H1 (cell line): ENCODE data around the gene COX6A2. TPM values are rescaled to one million over a fixed set of nuclear protein-coding genes. Genes with fewer than 3 reads are reported as not detected.
A peak's percentile ranks its signal among the peaks of the same experiment; 100 is the strongest.

Experiments
- CTCF ChIA-PET: fragments of 300-600 bp; sonication (Branson Sonifier 250); formaldehyde crosslinking; loops from one replicate; lab custom pipeline; 2021; ENCODE audit not compliant: partially characterized antibody; lab: Charles Lee
- POLR2A ChIA-PET: fragments of 300-600 bp; sonication (Branson Sonifier 250); formaldehyde crosslinking; loops from one replicate; lab custom pipeline; 2021; ENCODE audit warnings: inconsistent platforms; ENCODE audit not compliant: partially characterized antibody; lab: Charles Lee
- DNase-seq, 2 experiments: peaks; one replicate each; pipeline versions ENCODE4 v3.0.0 to v3.0.0-alpha.2; 2010 to 2022; ENCODE audit warnings: low spot score in 2 of 2, low read depth in 1 of 2, mixed read lengths in 1 of 2
- FAIRE-seq: peaks from 2 replicates; lab custom pipeline; 2011; peaks lifted over from hg19 to GRCh38; lab: Jason Lieb, UNC
- H2AFZ ChIP-seq: 2 replicates; pipeline ENCODE4 v1.8.1; 2012; ENCODE audit warnings: low read length, inconsistent platforms
- H2AK5ac ChIP-seq: 2 replicates; pipeline ENCODE4 v1.6.1; 2013; ENCODE audit warnings: low read depth, low read length
- H2BK120ac ChIP-seq: replicated peaks from 2 replicates; pipeline ENCODE3; 2013; ENCODE audit warnings: low read depth, low read length, inconsistent platforms
- H2BK12ac ChIP-seq: 2 replicates; pipeline ENCODE4 v1.6.1; 2013; ENCODE audit warnings: low read depth, low read length
- H2BK15ac ChIP-seq: 2 replicates; pipeline ENCODE4 v1.6.1; 2013; ENCODE audit warnings: low read length
- H2BK20ac ChIP-seq: 2 replicates; pipeline ENCODE4 v1.6.1; 2013; ENCODE audit warnings: low read length
- H2BK5ac ChIP-seq: 2 replicates; pipeline ENCODE4 v1.6.1; 2013; ENCODE audit warnings: low read depth, low read length
- H3K14ac ChIP-seq: 2 replicates; pipeline ENCODE4 v1.6.1; 2013; ENCODE audit warnings: inconsistent platforms; ENCODE audit not compliant: insufficient read length
- H3K18ac ChIP-seq: 2 replicates; pipeline ENCODE4 v1.6.1; 2013; ENCODE audit warnings: low read length; ENCODE audit errors: extremely low read depth
- H3K23ac ChIP-seq: 2 replicates; pipeline ENCODE4 v1.6.1; 2013; ENCODE audit warnings: inconsistent platforms; ENCODE audit not compliant: insufficient read length
- H3K23me2 ChIP-seq: 2 replicates; pipeline ENCODE4 v1.6.1; 2013; ENCODE audit warnings: low read depth, low read length
- H3K27ac ChIP-seq: 2 replicates; pipeline ENCODE4 v1.6.1; 2011; ENCODE audit warnings: low read depth, low read length, inconsistent platforms
- H3K27me3 ChIP-seq, 4 experiments: replicated peaks in 1 of 4; 1 replicate in 1 of 4; 2 replicates in 3 of 4; pipeline versions ENCODE4 v1.6.1 to v1.8.1; 2011 to 2013; ENCODE audit warnings: low read length in 3 of 4, mild to moderate bottlenecking in 3 of 4, inconsistent platforms in 2 of 4, mixed read lengths in 2 of 4, moderate library complexity in 1 of 4; ENCODE audit not compliant: control insufficient read depth in 3 of 4, insufficient read depth in 3 of 4; ENCODE audit errors: extremely low read depth in 1 of 4
- H3K36me3 ChIP-seq, 4 experiments: 2 replicates each; pipeline versions ENCODE4 v1.6.1 to v1.8.1; 2011 to 2013; ENCODE audit warnings: mild to moderate bottlenecking in 4 of 4, low read length in 3 of 4, moderate library complexity in 2 of 4, control low read depth in 1 of 4, inconsistent platforms in 1 of 4; ENCODE audit not compliant: insufficient read depth in 4 of 4, control insufficient read depth in 2 of 4
- H3K4ac ChIP-seq: replicated peaks from 2 replicates; pipeline ENCODE3; 2013; ENCODE audit warnings: low read length, low read depth, mixed read lengths, inconsistent platforms; ENCODE audit not compliant: insufficient read length
- H3K4me1 ChIP-seq, 4 experiments: replicated peaks in 1 of 4; 1 replicate in 1 of 4; 2 replicates in 3 of 4; pipeline versions ENCODE4 v1.6.1 to v1.8.1; 2011 to 2013; ENCODE audit warnings: low read length in 3 of 4, inconsistent platforms in 2 of 4, mixed read lengths in 1 of 4; ENCODE audit not compliant: insufficient read depth in 4 of 4, control insufficient read depth in 3 of 4
- H3K4me2 ChIP-seq, 2 experiments: 2 replicates each; pipeline versions ENCODE4 v1.6.1 to v1.8.1; 2011 to 2013; ENCODE audit warnings: low read depth in 2 of 2, low read length in 2 of 2, control low read depth in 1 of 2, inconsistent platforms in 1 of 2, mild to moderate bottlenecking in 1 of 2; ENCODE audit not compliant: insufficient read depth in 1 of 2
- H3K4me3 ChIP-seq, 4 experiments: fragments of 200-600, 300-600 bp in 1 of 4; sonication (generic), shearing (Covaris generic), sonication (Bioruptor Twin) in 1 of 4; 2 replicates each; pipeline versions ENCODE4 v1.5.1 to v1.8.1; 2011 to 2016; ENCODE audit warnings: low read length in 4 of 4, low read depth in 3 of 4, control low read depth in 2 of 4, inconsistent platforms in 2 of 4, mild to moderate bottlenecking in 2 of 4, mixed read lengths in 1 of 4, moderate library complexity in 1 of 4; ENCODE audit not compliant: insufficient read depth in 2 of 4; ENCODE audit errors: extremely low read depth in 1 of 4
- H3K56ac ChIP-seq: replicated peaks from 2 replicates; pipeline ENCODE3; 2013; ENCODE audit warnings: low read depth, mild to moderate bottlenecking, mixed read lengths, low read length, inconsistent platforms; ENCODE audit not compliant: insufficient read length
- H3K79me1 ChIP-seq: 2 replicates; pipeline ENCODE4 v1.6.1; 2013; ENCODE audit warnings: low read depth, low read length, control low read depth
- H3K79me2 ChIP-seq, 2 experiments: 2 replicates each; pipeline versions ENCODE4 v1.6.1 to v1.8.1; 2012 to 2013; ENCODE audit warnings: low read length in 2 of 2, mild to moderate bottlenecking in 2 of 2, inconsistent platforms in 1 of 2; ENCODE audit not compliant: insufficient read depth in 2 of 2, control insufficient read depth in 1 of 2
- H3K9ac ChIP-seq, 4 experiments: replicated peaks in 1 of 4; 1 replicate in 1 of 4; 2 replicates in 3 of 4; pipeline versions ENCODE4 v1.6.1 to v1.8.1; 2011 to 2013; ENCODE audit warnings: low read depth in 3 of 4, low read length in 3 of 4, control low read depth in 2 of 4, mild to moderate bottlenecking in 2 of 4, moderate library complexity in 2 of 4, inconsistent platforms in 1 of 4; ENCODE audit errors: extremely low read depth in 1 of 4
- H3K9me3 ChIP-seq, 2 experiments: 2 replicates each; pipeline versions ENCODE4 v1.6.1 to v1.8.1; 2012 to 2013; ENCODE audit warnings: mild to moderate bottlenecking in 2 of 2, moderate library complexity in 2 of 2, control low read depth in 1 of 2, inconsistent platforms in 1 of 2, low read depth in 1 of 2, low read length in 1 of 2, mixed read lengths in 1 of 2; ENCODE audit not compliant: insufficient read depth in 2 of 2
- H4K20me1 ChIP-seq, 2 experiments: replicated peaks in 1 of 2; 2 replicates each; pipeline versions ENCODE3 to v1.8.1; 2011 to 2013; ENCODE audit warnings: inconsistent platforms in 2 of 2, low read length in 2 of 2, mild to moderate bottlenecking in 1 of 2; ENCODE audit not compliant: insufficient read depth in 2 of 2, control insufficient read depth in 1 of 2
- H4K5ac ChIP-seq: 2 replicates; pipeline ENCODE4 v1.6.1; 2013; ENCODE audit warnings: low read length, low read depth, mixed read lengths, inconsistent platforms; ENCODE audit not compliant: insufficient read length
- H4K8ac ChIP-seq: 2 replicates; pipeline ENCODE4 v1.8.0; 2013; ENCODE audit warnings: mild to moderate bottlenecking, moderate library complexity, low read length, inconsistent platforms; ENCODE audit not compliant: insufficient read depth; ENCODE audit errors: extremely low read depth
- H4K91ac ChIP-seq: replicated peaks from 2 replicates; pipeline ENCODE3; 2013; ENCODE audit warnings: low read length, mixed read lengths, inconsistent platforms; ENCODE audit not compliant: insufficient read length
- ATF2 ChIP-seq: IDR thresholded peaks from 2 replicates; pipeline ENCODE4 v1.6.1; 2012; ENCODE audit warnings: low read length, inconsistent platforms
- CEBPB ChIP-seq: IDR thresholded peaks from 2 replicates; pipeline ENCODE4 v1.6.1; 2012; ENCODE audit warnings: low read depth, low read length
- CHD2 ChIP-seq: IDR thresholded peaks from 2 replicates; pipeline ENCODE4 v1.6.1; 2012; ENCODE audit warnings: low read length, improper control_type of control experiment
- CREB1 ChIP-seq: IDR thresholded peaks from 2 replicates; pipeline ENCODE4 v1.6.1; 2012; ENCODE audit warnings: inconsistent platforms
- EZH2 ChIP-seq: fragments of 200-600 bp; sonication (generic); IDR thresholded peaks from 2 replicates; pipeline ENCODE4 v1.7.1; 2012; ENCODE audit warnings: low read depth, mild to moderate bottlenecking, moderate library complexity, low read length, inconsistent platforms; ENCODE audit not compliant: severe bottlenecking
- NANOG ChIP-seq: IDR thresholded peaks from 2 replicates; pipeline ENCODE4 v1.6.1; 2011; ENCODE audit warnings: low read length, low read depth, mild to moderate bottlenecking, inconsistent platforms; ENCODE audit not compliant: insufficient read depth, poor library complexity, severe bottlenecking
- SRF ChIP-seq: IDR thresholded peaks from 2 replicates; pipeline ENCODE4 v1.6.1; 2011; ENCODE audit warnings: mild to moderate bottlenecking, low read depth, low read length, moderate library complexity
- TAF1 ChIP-seq: IDR thresholded peaks from 2 replicates; pipeline ENCODE4 v1.6.1; 2011; ENCODE audit warnings: mild to moderate bottlenecking, low read depth, low read length
- TAF7 ChIP-seq: optimal IDR thresholded peaks from 2 replicates; pipeline ENCODE3; 2011; ENCODE audit warnings: low read depth, mild to moderate bottlenecking, inconsistent platforms, low read length, moderate library complexity, borderline replicate concordance
- TCF12 ChIP-seq: IDR thresholded peaks from 2 replicates; pipeline ENCODE4 v1.6.1; 2011; ENCODE audit warnings: low read depth, mild to moderate bottlenecking, low read length
- YY1 ChIP-seq: IDR thresholded peaks from 2 replicates; pipeline ENCODE4 v1.6.1; 2011; ENCODE audit warnings: low read depth, mild to moderate bottlenecking, low read length
- WGBS, 2 experiments: shearing (Covaris generic) in 1 of 2; methylation state at CpG; one replicate each; pipeline versions ENCODE4 v1.1.6 to v1.1.7; 2013 to 2015; ENCODE audit warnings: low lambda C conversion rate in 2 of 2, mixed read lengths in 2 of 2, inconsistent platforms in 1 of 2, low coverage in 1 of 2, missing lambda C conversion rate in 1 of 2; ENCODE audit not compliant: insufficient replicate concordance in 2 of 2, insufficient coverage in 1 of 2, insufficient read length in 1 of 2; ENCODE audit errors: extremely low coverage in 1 of 2, missing lambda C conversion rate in 1 of 2; 5-methylcytosine and 5-hydroxymethylcytosine counted together
- polyA plus RNA-seq, 7 experiments: library from polyadenylated mRNA; depleted of rRNA in 3 of 7; stranded (reverse) in 5 of 7; unstranded in 2 of 7; fragments of >200 nt in 5 of 7; fragments of 200-250 nt in 2 of 7; gene quantifications; 1 replicate in 5 of 7; 2 replicates in 1 of 7; 4 replicates in 1 of 7; pipeline versions ENCODE4 v1.2.1 to v1.2.3, GENCODE V29; 2011 to 2013; ENCODE audit warnings: missing spikeins in 2 of 7, mixed read lengths in 2 of 7
- total RNA-seq: library from RNA; stranded (reverse); fragmentation: NEBNext Ultra II Directional; extraction: Animal tissue kit (Norgen Biotek cat#: 25700); gene quantifications from 2 replicates; pipeline ENCODE4 v1.2.1, GENCODE V29; 2021

The COX6A2 gene
- total and polyA plus RNA-seq, 2 of the 8 experiments (the other 6 are each of a cell fraction or from before 2014, with no cell fraction given): 0.79 TPM; not detected in 1

GRCh38 chr16:31436221-31437045, 8.3 kb upstream of the COX6A2 start:
- Histone ChIP-seq H4K91ac (no peak overlapping the region), H4K20me1 (no peaks in the 10 kb centered on the region), H3K14ac (no peak overlapping the region), H2AK5ac (no peak overlapping the region), H3K23ac (no peak overlapping the region), H2BK120ac (no peak overlapping the region), H4K5ac (no peak overlapping the region), H2AFZ (no peak overlapping the region), H3K36me3 (no peaks in the 10 kb centered on the region), H3K27ac (no peak overlapping the region), H3K56ac (no peak overlapping the region), H3K9me3 (no peaks in the 10 kb centered on the region), H2BK5ac (0 out of 2 replicates have a peak overlapping the region, but pooled peaks have one; percentile 9), H2BK20ac (no peak overlapping the region), H3K4me2 (no peak overlapping the region), H2BK12ac (no peak overlapping the region), H3K9ac (no peak overlapping the region), H4K8ac (no peak overlapping the region), H3K23me2 (no peaks in the 10 kb centered on the region), H3K27me3 (no peaks in the 10 kb centered on the region), H2BK15ac (peak overlapping the region; percentile 46; the same call in 1 of the 2 replicates), H3K79me1 (no peaks in the 10 kb centered on the region), H3K4me1 (no peaks in the 10 kb centered on the region; a peak in 1 of 7 replicates), H3K4ac (no peak overlapping the region), H3K18ac (no peak overlapping the region), H3K4me3 (no peak overlapping the region), H3K79me2 (no peaks in the 10 kb centered on the region)
- POLR2A ChIA-PET: interaction anchor here (1.1 kb wide), 1 partner anchor 256 kb away, joined by 6 read pairs; the partner anchor contains the start of gene FUS
- CTCF ChIA-PET: interaction anchor here (0.7 to 1.6 kb wide), 7 partner anchors 9 to 404 kb away, joined by 3 to 6 read pairs (median 4); partner anchors contain the start of gene PYDC1
- 91% methylated on average over 38 of the region's 44 CpGs; no CpG with 5 or more reads in 1 of the 2 experiments for WGBS, 2 experiments
- no peak for DNase-seq
- TF ChIP-seq TAF7 (no peak), TAF1 (no peak), EZH2 (no peak), TCF12 (no peak), YY1 (no peak), ATF2 (no peak), NANOG (no peak), SRF (no peak), CREB1 (no peak), CHD2 (no peak), CEBPB (no peak)
- TF ChIP-seq, all 59 proteins: peak for 0
- FAIRE-seq: no peak
